Panc1 (cell line): Measurements from ENCODE around the gene KCNQ1OT1. TPM values are rescaled to one million over a fixed set of nuclear protein-coding genes. Genes with fewer than 3 reads are reported as not detected.

Experiments used
- ATAC-seq: fragments of 200-7000 bp; cut with Tn5 transposase; 2 replicates; pipeline ENCODE4 v1.9.1; 2020; ENCODE audit warnings: mild to moderate bottlenecking, moderate library complexity
- BruUV-seq: library from RNA; stranded (reverse); fragments of 400-500 nt; replicated peaks from 2 replicates; lab custom pipeline; 2021; lab: Mats Ljungman, UMichigan
- CTCF ChIA-PET: fragments of 300-600 bp; sonication (Branson Sonifier 250); formaldehyde crosslinking; loops from one replicate; lab custom pipeline; 2022; ENCODE audit warnings: antibody characterized with exemption; lab: Charles Lee
- POLR2A ChIA-PET: fragments of 300-600 bp; sonication (Branson Sonifier 250); formaldehyde crosslinking; loops from one replicate; lab custom pipeline; 2022; ENCODE audit warnings: antibody characterized with exemption; lab: Charles Lee
- DNase-seq: peaks from one replicate; pipeline ENCODE4 v3.0.0-alpha.2; 2010; ENCODE audit warnings: low read depth, low spot score
- H3K27ac ChIP-seq: 2 replicates; pipeline ENCODE4 v1.5.1; 2011; ENCODE audit warnings: mild to moderate bottlenecking, low read length, inconsistent platforms
- H3K27me3 ChIP-seq: fragments of 200-500 bp; sonication (Bioruptor generic); 2 replicates; pipeline ENCODE4 v1.6.0; 2014; ENCODE audit warnings: low read length, inconsistent platforms; ENCODE audit not compliant: control insufficient read depth, insufficient read depth
- H3K36me3 ChIP-seq: fragments of 200-500 bp; sonication (Bioruptor generic); 2 replicates; pipeline ENCODE4 v1.5.1; 2014; ENCODE audit warnings: inconsistent platforms, mild to moderate bottlenecking, low read length, moderate library complexity; ENCODE audit not compliant: control insufficient read depth, insufficient read depth
- H3K4me1 ChIP-seq: 2 replicates; pipeline ENCODE4 v1.5.1; 2011; ENCODE audit warnings: inconsistent platforms, mild to moderate bottlenecking, low read length, moderate library complexity; ENCODE audit not compliant: control insufficient read depth, insufficient read depth
- H3K4me3 ChIP-seq, 2 experiments: 2 replicates each; pipeline ENCODE4 v1.5.1; 2011 to 2012; ENCODE audit warnings: low read depth in 2 of 2, low read length in 2 of 2, mild to moderate bottlenecking in 2 of 2, inconsistent platforms in 1 of 2, moderate library complexity in 1 of 2
- H3K9me3 ChIP-seq: fragments of 200-500 bp; sonication (Bioruptor generic); 2 replicates; pipeline ENCODE4 v1.5.1; 2014; ENCODE audit warnings: low read depth, mild to moderate bottlenecking, inconsistent platforms, low read length, moderate library complexity; ENCODE audit not compliant: control insufficient read depth, insufficient read depth
- CTCF ChIP-seq: fragments of 450-650 bp; IDR thresholded peaks from 2 replicates; pipeline ENCODE4 v1.5.1; 2017; ENCODE audit warnings: mild to moderate bottlenecking
- POLR2AphosphoS5 ChIP-seq: IDR thresholded peaks from 2 replicates; pipeline ENCODE4 v1.6.1; 2012; ENCODE audit warnings: mild to moderate bottlenecking, low read depth, low read length, moderate library complexity
- REST ChIP-seq, 2 experiments: IDR thresholded peaks; 2 replicates each; pipeline ENCODE4 v1.6.1; 2011 to 2012; ENCODE audit warnings: low read depth in 2 of 2, control low read depth in 1 of 2, low read length in 1 of 2, mild to moderate bottlenecking in 1 of 2, moderate library complexity in 1 of 2; ENCODE audit not compliant: insufficient read depth in 1 of 2
- SIN3A ChIP-seq: IDR thresholded peaks from 2 replicates; pipeline ENCODE4 v1.6.1; 2012; ENCODE audit warnings: low read depth, mild to moderate bottlenecking, low read length, moderate library complexity, borderline replicate concordance; ENCODE audit not compliant: insufficient read depth
- TCF7L2 ChIP-seq: IDR thresholded peaks from 2 replicates; pipeline ENCODE4 v1.6.1; 2011; ENCODE audit warnings: mild to moderate bottlenecking, low read depth, low read length, inconsistent platforms
- in situ Hi-C: cut with HindIII; loops from 2 replicates; pipeline ENCODE4 v1.10.0; 2016; ENCODE audit warnings: low sequenced_read_pairs, low pct_unique_long_range_greater_than_20kb
- intact Hi-C: fragments of 100-400 bp; cut with micrococcal nuclease; formaldehyde crosslinking; loops from one replicate; pipeline ENCODE4 v1.10.0; 2022; ENCODE audit not compliant: unreplicated experiment
- total RNA-seq: library from RNA; stranded (reverse); gene quantifications from one replicate; pipeline ENCODE4 v1.2.1, GENCODE V29; 2021; ENCODE audit not compliant: unreplicated experiment

The KCNQ1OT1 gene
- total RNA-seq, 1 experiment from 2014 or later = 1.3 TPM

GRCh38 chr11:2594267-2594666, 105.5 kb downstream of the KCNQ1OT1 start:
- DNase-seq = no peak
- POLR2A ChIA-PET = no interaction called here
- Histone ChIP-seq H3K27ac (no peak overlapping the region), H3K27me3 (peaks cover 11% of the 10 kb centered on the region; the same call in 1 of the 2 replicates), H3K4me1 (no peaks in the 10 kb centered on the region), H3K9me3 (peaks cover 19% of the 10 kb centered on the region), H3K36me3 (no peaks in the 10 kb centered on the region), H3K4me3 (no peak overlapping the region)
- TF ChIP-seq POLR2AphosphoS5 = no peak
- no peak for TF ChIP-seq REST (IDR thresholded peaks at IDR 0.05; ENCODE audit: insufficient read depth in 1 of 2, low read depth in 2 of 2, low read length in 1 of 2)
- TF ChIP-seq CTCF = no peak
- no peak for TF ChIP-seq SIN3A
- no peak for TF ChIP-seq TCF7L2
- CTCF ChIA-PET = no interaction called here
- intact Hi-C loops (no loop called here), in situ Hi-C loops (no loop called here)
- ATAC-seq = no peak
- no TSS peak for BruUV-seq

DNA sequence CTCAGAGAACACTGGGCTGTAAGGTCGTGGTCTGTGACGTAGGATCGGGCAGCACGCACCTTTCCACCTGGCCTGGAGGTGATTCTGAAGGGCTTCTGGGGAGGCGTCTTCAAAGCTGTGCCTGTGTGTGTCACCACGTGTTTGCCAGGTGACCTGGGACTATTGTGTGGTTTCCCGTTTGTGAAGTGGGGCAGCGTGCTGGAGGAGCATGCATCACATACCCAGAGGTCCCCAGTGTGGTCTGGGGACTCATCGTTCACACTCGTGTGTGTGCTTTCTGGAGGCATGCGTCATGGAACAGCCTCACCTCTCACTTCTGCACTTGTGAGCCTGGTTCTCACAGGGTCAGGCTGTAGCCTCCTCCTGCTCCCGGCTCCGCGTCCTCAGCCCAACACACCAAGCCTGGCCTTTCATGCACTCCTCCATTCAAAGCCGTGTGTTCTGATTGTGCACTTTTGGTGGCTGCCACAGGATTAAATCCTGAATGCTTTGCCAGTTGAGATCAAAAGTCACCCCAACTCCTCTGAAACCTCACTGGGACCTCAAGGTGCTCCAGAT, 106.3 kb downstream of the KCNQ1OT1 start:
- ATAC-seq (no peak), DNase-seq (no peak)
- H3K9me3 ChIP-seq = peaks cover 14% of the 10 kb centered on the region
- no peaks in the 10 kb centered on the region for H3K4me1 ChIP-seq
- peaks cover 11% of the 10 kb centered on the region; the same call in 1 of the 2 replicates for H3K27me3 ChIP-seq
- H3K27ac ChIP-seq = no peak overlapping the region
- no TSS peak for BruUV-seq
- intact Hi-C loops (no loop called here), in situ Hi-C loops (no loop called here)
- no peak overlapping the region for H3K4me3 ChIP-seq
- ChIA-PET POLR2A (no interaction called here), CTCF (no interaction called here)
- TF ChIP-seq SIN3A = no peak
- no peak for TF ChIP-seq REST (IDR thresholded peaks at IDR 0.05; ENCODE audit: insufficient read depth in 1 of 2, low read depth in 2 of 2, low read length in 1 of 2)
- TF ChIP-seq CTCF = no peak
- TF ChIP-seq POLR2AphosphoS5 = no peak
- no peak for TF ChIP-seq TCF7L2
- H3K36me3 ChIP-seq = no peaks in the 10 kb centered on the region
